ENCODE data around the gene ALKBH3.

DNA sequence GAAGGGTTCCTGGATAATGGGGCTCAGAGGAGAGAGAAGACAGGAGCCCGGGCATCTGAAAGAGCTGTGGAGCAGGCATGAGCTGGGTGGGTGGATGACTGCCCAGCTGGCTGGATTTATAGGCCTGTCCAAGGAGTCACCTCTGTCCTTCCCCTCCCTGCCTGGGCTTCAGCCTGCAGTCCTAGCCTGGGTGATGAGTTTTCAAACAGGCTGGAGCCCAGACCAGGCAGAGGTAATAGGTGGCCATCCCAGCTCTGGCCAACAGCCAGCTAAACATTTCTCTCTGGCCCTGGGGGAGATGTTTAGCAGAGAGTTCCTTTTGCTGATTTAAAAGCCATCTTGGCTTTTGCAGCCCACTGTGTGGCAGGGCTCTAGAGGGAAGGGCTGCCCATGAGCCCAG, 67.2 kb downstream of the ALKBH3 start:
- TF ChIP-seq, protein P1, sequence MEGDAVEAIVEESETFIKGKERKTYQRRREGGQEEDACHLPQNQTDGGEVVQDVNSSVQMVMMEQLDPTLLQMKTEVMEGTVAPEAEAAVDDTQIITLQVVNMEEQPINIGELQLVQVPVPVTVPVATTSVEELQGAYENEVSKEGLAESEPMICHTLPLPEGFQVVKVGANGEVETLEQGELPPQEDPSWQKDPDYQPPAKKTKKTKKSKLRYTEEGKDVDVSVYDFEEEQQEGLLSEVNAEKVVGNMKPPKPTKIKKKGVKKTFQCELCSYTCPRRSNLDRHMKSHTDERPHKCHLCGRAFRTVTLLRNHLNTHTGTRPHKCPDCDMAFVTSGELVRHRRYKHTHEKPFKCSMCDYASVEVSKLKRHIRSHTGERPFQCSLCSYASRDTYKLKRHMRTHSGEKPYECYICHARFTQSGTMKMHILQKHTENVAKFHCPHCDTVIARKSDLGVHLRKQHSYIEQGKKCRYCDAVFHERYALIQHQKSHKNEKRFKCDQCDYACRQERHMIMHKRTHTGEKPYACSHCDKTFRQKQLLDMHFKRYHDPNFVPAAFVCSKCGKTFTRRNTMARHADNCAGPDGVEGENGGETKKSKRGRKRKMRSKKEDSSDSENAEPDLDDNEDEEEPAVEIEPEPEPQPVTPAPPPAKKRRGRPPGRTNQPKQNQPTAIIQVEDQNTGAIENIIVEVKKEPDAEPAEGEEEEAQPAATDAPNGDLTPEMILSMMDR (optimal IDR thresholded peaks at IDR 0.05 in 1 of 3, IDR thresholded peaks at IDR 0.05 in 1 of 3, conservative IDR thresholded peaks at IDR 0.05 in 1 of 3; ENCODE audit: extremely low read depth in 1 of 3, insufficient read depth in 2 of 3, low read length in 3 of 3) = no peak
- TF ChIP-seq EZH2 (IDR thresholded peaks at IDR 0.05; ENCODE audit: low read length) = no peak
